ENCODE measurements around the gene DPH1.

DPH1 gene

GRCh38 chr17:2082003-2082781, 52.2 kb downstream of the DPH1 start:
- DNase-seq (ENCODE audit: low read depth): no peak

GRCh38 chr17:2083613-2084035, 53.7 kb downstream of the DPH1 start:
- DNase-seq (ENCODE audit: low read depth): no peak

- DNase-seq (ENCODE audit: low read depth): no peak
These were observed 54.2 kb downstream of the DPH1 start for GRCh38 chr17:2084036-2084765.

- peak; percentile 63 for DNase-seq (ENCODE audit: low read depth)
These were observed 55.1 kb downstream of the DPH1 start for GRCh38 chr17:2084766-2085647.

- DNase-seq (ENCODE audit: low read depth): no peak
These were observed 55.6 kb downstream of the DPH1 start for GRCh38 chr17:2085648-2085949.

- no peak for DNase-seq (ENCODE audit: low read depth)
These were observed 56.4 kb downstream of the DPH1 start for GRCh38 chr17:2086306-2086705.

GRCh38 chr17:2087597-2088211, 57.8 kb downstream of the DPH1 start:
- no peak for DNase-seq (ENCODE audit: low read depth)

- DNase-seq (ENCODE audit: low read depth): no peak
These were observed 59.1 kb downstream of the DPH1 start for GRCh38 chr17:2089021-2089422.

GRCh38 chr17:2090210-2090641, 60.3 kb downstream of the DPH1 start:
- DNase-seq (ENCODE audit: low read depth): no peak

- peak; percentile 85 for DNase-seq (ENCODE audit: low read depth)
These were observed 61.0 kb downstream of the DPH1 start for GRCh38 chr17:2090804-2091534.

- DNase-seq (ENCODE audit: low read depth): no peak
These were observed 62.3 kb downstream of the DPH1 start for GRCh38 chr17:2092253-2092652.

GRCh38 chr17:2093349-2093748, 63.4 kb downstream of the DPH1 start:
- no peak for DNase-seq (ENCODE audit: low read depth)

Measured in non-pigmented ciliary epithelial cell (primary cell).